NCI-H146 (cell line): ENCODE data around the gene MACO1.
A peak's percentile ranks its signal among the peaks of the same experiment; 100 is the strongest.

Experiments
- DNase-seq: peaks from one replicate; lab custom pipeline; 2025; lab: John Stamatoyannopoulos, UW

The MACO1 gene

GRCh38 chr1:25543005-25543424 lies 112.3 kb downstream of the MACO1 start:
- no peak for DNase-seq

GRCh38 chr1:25543425-25544242 lies 112.9 kb downstream of the MACO1 start, which contains the start of gene LDLRAP1:
Gene LDLRAP1, plus strand, starts transcription at chr1:25543606. Its CDS starts 93 bp downstream, at chr1:25543699.
- DNase-seq: no peak

GRCh38 chr1:25544243-25544764 lies 113.6 kb downstream of the MACO1 start:
- DNase-seq: no peak

- DNase-seq: no peak
These were observed 114.1 kb downstream of the MACO1 start for GRCh38 chr1:25544819-25545218.

- DNase-seq: no peak
These were observed 115.1 kb downstream of the MACO1 start for GRCh38 chr1:25545767-25546166.

GRCh38 chr1:25546193-25546592 lies 115.5 kb downstream of the MACO1 start:
- no peak for DNase-seq

GRCh38 chr1:25548601-25549000 lies 117.9 kb downstream of the MACO1 start:
- no peak for DNase-seq

GRCh38 chr1:25549273-25550154 lies 118.8 kb downstream of the MACO1 start:
- DNase-seq: peak; percentile 63
